Rectal smooth muscle tissue (tissue), 1 donor: ENCODE results near the gene CCL4.
"Not testable (repeated sequence)": the region's sequence is repeated elsewhere in the genome, so short reads cannot be mapped to it uniquely, and the experiment has no call there.

Experiments
- H3K27ac ChIP-seq: one replicate; pipeline ENCODE4 v1.7.0; 2013; ENCODE audit warnings: low read depth, low read length, inconsistent platforms
- H3K27me3 ChIP-seq: one replicate; pipeline ENCODE4 v1.7.0; 2013; ENCODE audit warnings: low read length; ENCODE audit not compliant: control insufficient read depth, insufficient read depth
- H3K36me3 ChIP-seq: one replicate; pipeline ENCODE4 v1.7.0; 2013; ENCODE audit warnings: low read length; ENCODE audit not compliant: control insufficient read depth, insufficient read depth
- H3K4me1 ChIP-seq: one replicate; pipeline ENCODE4 v1.7.0; 2013; ENCODE audit warnings: low read length; ENCODE audit not compliant: control insufficient read depth, insufficient read depth
- H3K4me3 ChIP-seq: one replicate; pipeline ENCODE4 v1.7.0; 2013; ENCODE audit warnings: low read length
- H3K9ac ChIP-seq: one replicate; pipeline ENCODE4 v1.7.0; 2013; ENCODE audit warnings: low read length

The CCL4 gene

GRCh38 chr17:36072431-36073121 lies 31.1 kb upstream of the CCL4 start:
- no peak overlapping the region for H3K27ac ChIP-seq
- H3K27me3 ChIP-seq, result no peaks in the 10 kb centered on the region
- no peak overlapping the region for H3K9ac ChIP-seq
- H3K4me1 ChIP-seq, result no peaks in the 10 kb centered on the region
- H3K36me3 ChIP-seq, result no peaks in the 10 kb centered on the region
- H3K4me3 ChIP-seq, result no peak overlapping the region

- H3K27me3 ChIP-seq, result no peaks in the 10 kb centered on the region
- no peaks in the 10 kb centered on the region for H3K4me1 ChIP-seq
- H3K9ac ChIP-seq, result no peak overlapping the region
Measured at GRCh38 chr17:36074365-36074764, 29.3 kb upstream of the CCL4 start.

GRCh38 chr17:36081681-36082471 lies 21.8 kb upstream of the CCL4 start:
- not testable (repeated sequence) for H3K4me3 ChIP-seq, H3K27ac ChIP-seq, H3K9ac ChIP-seq, H3K27me3 ChIP-seq, H3K4me1 ChIP-seq, H3K36me3 ChIP-seq

More at GRCh38 chr17:36074365-36074764, 29.3 kb upstream of the CCL4 start:
- H3K27ac ChIP-seq, result no peak overlapping the region
- H3K36me3 ChIP-seq, result no peaks in the 10 kb centered on the region
- H3K4me3 ChIP-seq, result no peak overlapping the region

DNA sequence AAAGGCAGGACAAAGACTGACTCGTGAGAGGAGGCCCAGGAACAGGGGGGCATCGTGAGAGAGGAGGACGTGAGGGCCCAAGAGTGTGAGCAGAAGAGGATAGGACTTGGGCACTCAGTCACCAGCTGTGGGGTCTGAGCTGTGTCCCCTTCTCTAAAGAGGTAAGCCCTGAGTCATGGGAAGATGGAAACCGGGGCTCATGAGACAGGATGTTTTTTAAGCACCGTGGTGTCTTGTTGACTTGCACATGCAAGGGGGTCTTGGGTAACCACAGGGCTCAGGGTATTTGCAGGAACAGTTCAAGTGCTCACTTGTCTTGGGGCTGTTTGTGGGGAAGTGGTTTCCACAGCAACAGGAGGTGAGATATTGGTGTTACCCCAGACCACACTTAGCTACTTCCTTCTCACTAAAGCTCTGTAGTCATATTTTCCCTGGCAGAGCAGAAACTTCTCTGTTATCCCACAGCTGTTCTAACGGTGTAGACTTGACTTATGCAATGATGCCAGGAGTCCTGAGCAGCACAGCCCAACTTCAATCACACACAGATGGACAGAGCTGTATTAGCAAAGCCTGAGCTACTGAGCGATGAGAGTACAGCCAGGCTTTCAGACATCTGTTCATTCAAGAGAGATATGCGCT lies 21.0 kb upstream of the CCL4 start:
- H3K9ac ChIP-seq, H3K27ac ChIP-seq, H3K4me3 ChIP-seq, H3K36me3 ChIP-seq, H3K27me3 ChIP-seq, H3K4me1 ChIP-seq: not testable (repeated sequence)

DNA sequence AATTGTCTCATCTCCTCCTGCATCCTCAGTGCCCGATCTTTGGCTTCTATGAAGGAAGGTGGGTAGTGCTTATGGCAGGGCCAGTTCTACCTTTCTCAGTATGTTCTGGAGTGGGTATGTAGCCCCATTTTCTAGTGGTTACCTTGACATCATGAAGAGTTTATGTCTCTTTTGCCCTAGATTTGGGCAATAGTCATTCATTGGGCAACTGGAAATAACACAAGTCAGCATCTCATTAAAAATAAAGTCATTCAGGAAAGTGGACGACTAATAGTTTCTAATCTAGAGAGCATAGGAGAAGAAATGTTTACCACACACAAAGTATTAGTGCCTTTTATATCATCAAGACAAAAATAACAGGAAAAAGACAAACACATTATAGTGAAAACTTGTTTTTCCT lies 19.9 kb upstream of the CCL4 start:
- not testable (repeated sequence) for H3K4me1 ChIP-seq, H3K36me3 ChIP-seq, H3K4me3 ChIP-seq, H3K9ac ChIP-seq, H3K27ac ChIP-seq, H3K27me3 ChIP-seq

- Histone ChIP-seq H3K9ac (no peak overlapping the region), H3K4me1 (no peaks in the 10 kb centered on the region), H3K27ac (no peak overlapping the region), H3K36me3 (no peaks in the 10 kb centered on the region), H3K27me3 (no peaks in the 10 kb centered on the region), H3K4me3 (no peak overlapping the region)
Measured at GRCh38 chr17:36085765-36086164, 17.9 kb upstream of the CCL4 start.

GRCh38 chr17:36086791-36087190 lies 16.8 kb upstream of the CCL4 start:
- H3K9ac ChIP-seq, result no peak overlapping the region
- H3K27ac ChIP-seq, result no peak overlapping the region
- no peak overlapping the region for H3K4me3 ChIP-seq

GRCh38 chr17:36087471-36087870 lies 16.2 kb upstream of the CCL4 start:
- not testable (repeated sequence) for H3K27ac ChIP-seq, H3K36me3 ChIP-seq, H3K9ac ChIP-seq, H3K4me1 ChIP-seq, H3K4me3 ChIP-seq, H3K27me3 ChIP-seq

More at GRCh38 chr17:36086791-36087190, 16.8 kb upstream of the CCL4 start:
- H3K36me3 ChIP-seq, result no peaks in the 10 kb centered on the region
- no peaks in the 10 kb centered on the region for H3K27me3 ChIP-seq
- H3K4me1 ChIP-seq, result no peaks in the 10 kb centered on the region

- not testable (repeated sequence) for H3K9ac ChIP-seq, H3K4me1 ChIP-seq, H3K27ac ChIP-seq
Measured at GRCh38 chr17:36087897-36088572, 15.6 kb upstream of the CCL4 start.

GRCh38 chr17:36088670-36089338 lies 14.8 kb upstream of the CCL4 start:
- Histone ChIP-seq H3K9ac (no peak overlapping the region), H3K4me1 (no peaks in the 10 kb centered on the region), H3K36me3 (no peaks in the 10 kb centered on the region), H3K27ac (no peak overlapping the region), H3K27me3 (no peaks in the 10 kb centered on the region), H3K4me3 (no peak overlapping the region)

More at GRCh38 chr17:36087897-36088572, 15.6 kb upstream of the CCL4 start:
- not testable (repeated sequence) for H3K27me3 ChIP-seq, H3K36me3 ChIP-seq, H3K4me3 ChIP-seq

GRCh38 chr17:36089339-36089865 lies 14.2 kb upstream of the CCL4 start:
- no peaks in the 10 kb centered on the region for H3K4me1 ChIP-seq
- no peak overlapping the region for H3K4me3 ChIP-seq
- H3K27me3 ChIP-seq, result no peaks in the 10 kb centered on the region
- H3K36me3 ChIP-seq, result no peaks in the 10 kb centered on the region
- H3K27ac ChIP-seq, result no peak overlapping the region
- H3K9ac ChIP-seq, result no peak overlapping the region
